ENCODE data around the gene TUBG2. TPM values are rescaled to one million over a fixed set of nuclear protein-coding genes. Genes with fewer than 3 reads are reported as not detected.
"Not testable (repeated sequence)": the region's sequence is repeated elsewhere in the genome, so short reads cannot be mapped to it uniquely, and the experiment has no call there.

TUBG2 gene
- polyA plus RNA-seq, 1 donor from 2014 or later: 24.9 TPM

DNA sequence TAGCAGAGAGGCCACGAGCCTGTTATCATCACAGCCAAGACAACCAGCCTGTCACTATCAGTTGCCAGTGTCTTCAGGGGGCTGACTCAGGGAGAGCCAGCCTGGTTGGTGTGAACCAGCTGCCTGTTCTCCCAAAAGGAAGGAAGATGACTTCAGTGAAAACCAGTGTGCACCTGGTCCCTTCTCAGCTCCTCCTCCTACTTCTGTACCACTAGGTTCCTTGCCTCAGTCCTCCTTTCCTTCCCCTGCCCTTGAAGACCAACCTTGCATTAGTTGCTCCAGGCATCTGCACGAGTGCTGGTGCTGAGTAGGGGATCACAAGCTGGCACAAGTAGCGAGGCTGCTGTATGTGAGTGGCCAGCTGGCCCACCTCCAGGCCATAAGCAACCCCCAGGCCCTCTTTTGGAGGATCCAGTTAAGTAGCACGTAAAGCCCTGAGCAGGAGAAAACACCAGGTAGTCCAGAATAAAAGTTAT is 41.1 kb upstream of the TUBG2 start:
- no peak overlapping the region for H2AFZ ChIP-seq (ENCODE audit: low read depth, low read length)
- no peak overlapping the region for H3K27ac ChIP-seq (ENCODE audit: low read length)
- TF ChIP-seq POLR2AphosphoS5 (IDR thresholded peaks at IDR 0.05) (no peak), EP300 (conservative IDR thresholded peaks at IDR 0.05; ENCODE audit: poor library complexity, severe bottlenecking) (no peak), MXI1 (conservative IDR thresholded peaks at IDR 0.05; ENCODE audit: poor library complexity, severe bottlenecking) (no peak), CTCF (IDR thresholded peaks at IDR 0.05; ENCODE audit: poor library complexity, severe bottlenecking) (no peak)
- no peaks in the 10 kb centered on the region for H3K36me3 ChIP-seq (ENCODE audit: insufficient read depth, low read length)
- no peaks in the 10 kb centered on the region for H3K79me2 ChIP-seq (replicated peaks; ENCODE audit: insufficient read depth, low read length)
- H3K4me3 ChIP-seq (ENCODE audit: low read length): no peak overlapping the region
- H3K9me2 ChIP-seq (ENCODE audit: insufficient read depth, low read length): no peaks in the 10 kb centered on the region
- H4K20me1 ChIP-seq (ENCODE audit: insufficient read depth): no peaks in the 10 kb centered on the region
- H3K4me2 ChIP-seq (ENCODE audit: low read length): no peak overlapping the region
- no peaks in the 10 kb centered on the region for H3K27me3 ChIP-seq (ENCODE audit: insufficient read depth, low read depth, low read length)
- no peaks in the 10 kb centered on the region for H3F3A ChIP-seq (ENCODE audit: insufficient read depth, low read length, poor library complexity, severe bottlenecking)
- no peak overlapping the region for H3K9ac ChIP-seq (ENCODE audit: low read length)
- H3K9me3 ChIP-seq (ENCODE audit: low read length): no peaks in the 10 kb centered on the region

GRCh38 chr17:42618442-42619150 is 40.5 kb upstream of the TUBG2 start:
- H3K9me2 ChIP-seq (ENCODE audit: insufficient read depth, low read length): no peaks in the 10 kb centered on the region
- no peaks in the 10 kb centered on the region for H4K20me1 ChIP-seq (ENCODE audit: insufficient read depth)
- no peak overlapping the region for H3K9ac ChIP-seq (ENCODE audit: low read length)
- no peak overlapping the region for H3K27ac ChIP-seq (ENCODE audit: low read length)
- H3K36me3 ChIP-seq (ENCODE audit: insufficient read depth, low read length): no peaks in the 10 kb centered on the region
- no peak overlapping the region for H3K4me2 ChIP-seq (ENCODE audit: low read length)
- H3F3A ChIP-seq (ENCODE audit: insufficient read depth, low read length, poor library complexity, severe bottlenecking): no peaks in the 10 kb centered on the region
- no peak overlapping the region for H2AFZ ChIP-seq (ENCODE audit: low read depth, low read length)
- no peak for TF ChIP-seq RAD21 (conservative IDR thresholded peaks at IDR 0.05)
- no peak for TF ChIP-seq POLR2AphosphoS5 (IDR thresholded peaks at IDR 0.05)
- TF ChIP-seq MXI1 (conservative IDR thresholded peaks at IDR 0.05; ENCODE audit: poor library complexity, severe bottlenecking): no peak
- TF ChIP-seq EZH2 (IDR thresholded peaks at IDR 0.05; ENCODE audit: borderline replicate concordance, insufficient read depth, low read length, poor library complexity, severe bottlenecking): no peak
- no peak for TF ChIP-seq CTCF (IDR thresholded peaks at IDR 0.05; ENCODE audit: poor library complexity, severe bottlenecking)
- TF ChIP-seq EP300 (conservative IDR thresholded peaks at IDR 0.05; ENCODE audit: poor library complexity, severe bottlenecking): no peak
- no peak for TF ChIP-seq SMC3 (conservative IDR thresholded peaks at IDR 0.05; ENCODE audit: poor library complexity)
- TF ChIP-seq, protein P1, sequence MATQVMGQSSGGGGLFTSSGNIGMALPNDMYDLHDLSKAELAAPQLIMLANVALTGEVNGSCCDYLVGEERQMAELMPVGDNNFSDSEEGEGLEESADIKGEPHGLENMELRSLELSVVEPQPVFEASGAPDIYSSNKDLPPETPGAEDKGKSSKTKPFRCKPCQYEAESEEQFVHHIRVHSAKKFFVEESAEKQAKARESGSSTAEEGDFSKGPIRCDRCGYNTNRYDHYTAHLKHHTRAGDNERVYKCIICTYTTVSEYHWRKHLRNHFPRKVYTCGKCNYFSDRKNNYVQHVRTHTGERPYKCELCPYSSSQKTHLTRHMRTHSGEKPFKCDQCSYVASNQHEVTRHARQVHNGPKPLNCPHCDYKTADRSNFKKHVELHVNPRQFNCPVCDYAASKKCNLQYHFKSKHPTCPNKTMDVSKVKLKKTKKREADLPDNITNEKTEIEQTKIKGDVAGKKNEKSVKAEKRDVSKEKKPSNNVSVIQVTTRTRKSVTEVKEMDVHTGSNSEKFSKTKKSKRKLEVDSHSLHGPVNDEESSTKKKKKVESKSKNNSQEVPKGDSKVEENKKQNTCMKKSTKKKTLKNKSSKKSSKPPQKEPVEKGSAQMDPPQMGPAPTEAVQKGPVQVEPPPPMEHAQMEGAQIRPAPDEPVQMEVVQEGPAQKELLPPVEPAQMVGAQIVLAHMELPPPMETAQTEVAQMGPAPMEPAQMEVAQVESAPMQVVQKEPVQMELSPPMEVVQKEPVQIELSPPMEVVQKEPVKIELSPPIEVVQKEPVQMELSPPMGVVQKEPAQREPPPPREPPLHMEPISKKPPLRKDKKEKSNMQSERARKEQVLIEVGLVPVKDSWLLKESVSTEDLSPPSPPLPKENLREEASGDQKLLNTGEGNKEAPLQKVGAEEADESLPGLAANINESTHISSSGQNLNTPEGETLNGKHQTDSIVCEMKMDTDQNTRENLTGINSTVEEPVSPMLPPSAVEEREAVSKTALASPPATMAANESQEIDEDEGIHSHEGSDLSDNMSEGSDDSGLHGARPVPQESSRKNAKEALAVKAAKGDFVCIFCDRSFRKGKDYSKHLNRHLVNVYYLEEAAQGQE (IDR thresholded peaks at IDR 0.05; ENCODE audit: borderline replicate concordance): no peak
- TF ChIP-seq TAF1 (IDR thresholded peaks at IDR 0.05; ENCODE audit: low read depth): no peak
- no peaks in the 10 kb centered on the region for H3K79me2 ChIP-seq (replicated peaks; ENCODE audit: insufficient read depth, low read length)
- no peaks in the 10 kb centered on the region for H3K9me3 ChIP-seq (ENCODE audit: low read length)
- no peak overlapping the region for H3K4me3 ChIP-seq (ENCODE audit: low read length)
- no peaks in the 10 kb centered on the region for H3K27me3 ChIP-seq (ENCODE audit: insufficient read depth, low read depth, low read length)

GRCh38 chr17:42621987-42622386 is 37.1 kb upstream of the TUBG2 start:
- H2AFZ ChIP-seq (ENCODE audit: low read depth, low read length); H3K9me2 ChIP-seq (ENCODE audit: insufficient read depth, low read length); H3K4me3 ChIP-seq (ENCODE audit: low read length); H3K4me2 ChIP-seq (ENCODE audit: low read length); H3F3A ChIP-seq (ENCODE audit: insufficient read depth, low read length, poor library complexity, severe bottlenecking); H3K36me3 ChIP-seq (ENCODE audit: insufficient read depth, low read length); H3K79me2 ChIP-seq (replicated peaks; ENCODE audit: insufficient read depth, low read length); H3K27ac ChIP-seq (ENCODE audit: low read length); H3K9ac ChIP-seq (ENCODE audit: low read length); H3K9me3 ChIP-seq (ENCODE audit: low read length); H4K20me1 ChIP-seq (ENCODE audit: insufficient read depth); H3K27me3 ChIP-seq (ENCODE audit: insufficient read depth, low read depth, low read length): not testable (repeated sequence)

All from neural cell (in vitro differentiated cells).